Endodermal cell (in vitro differentiated cells): ENCODE measurements around the gene SMCP. TPM values are rescaled to one million over a fixed set of nuclear protein-coding genes. Genes with fewer than 3 reads are reported as not detected.

Experiments used
- DNase-seq: peaks from one replicate; pipeline ENCODE4 v3.0.0-alpha.2; 2017
- H3K27ac ChIP-seq: 2 replicates; pipeline ENCODE4 v1.5.1; 2013; ENCODE audit warnings: mild to moderate bottlenecking, low read depth, low read length, moderate library complexity
- H3K27me3 ChIP-seq: 2 replicates; pipeline ENCODE4 v1.6.1; 2013; ENCODE audit warnings: mild to moderate bottlenecking, low read length, moderate library complexity; ENCODE audit not compliant: insufficient read depth, control insufficient read depth, poor library complexity, severe bottlenecking
- H3K36me3 ChIP-seq: 2 replicates; pipeline ENCODE4 v1.7.0; 2013; ENCODE audit warnings: mild to moderate bottlenecking, low read length, moderate library complexity; ENCODE audit not compliant: control insufficient read depth, insufficient read depth
- H3K4me1 ChIP-seq: one replicate; pipeline ENCODE4 v1.7.0; 2013; ENCODE audit warnings: low read length; ENCODE audit not compliant: control insufficient read depth, insufficient read depth
- H3K4me3 ChIP-seq: 2 replicates; pipeline ENCODE4 v1.5.1; 2013; ENCODE audit warnings: mild to moderate bottlenecking, low read length, moderate library complexity
- H3K9ac ChIP-seq: 2 replicates; pipeline ENCODE4 v1.6.1; 2013; ENCODE audit warnings: mild to moderate bottlenecking, low read length, moderate library complexity; ENCODE audit not compliant: poor library complexity, severe bottlenecking; ENCODE audit errors: extremely low read depth
- H3K9me3 ChIP-seq: 2 replicates; pipeline ENCODE4 v1.6.1; 2013; ENCODE audit warnings: mild to moderate bottlenecking, low read length, moderate library complexity; ENCODE audit not compliant: control insufficient read depth
- H3K27ac Mint-ChIP-seq: 2 replicates; pipeline ENCODE4 v1.8.0; 2020; ENCODE audit warnings: mixed read lengths
- H3K27me3 Mint-ChIP-seq: 2 replicates; pipeline ENCODE4 v1.8.0; 2021; ENCODE audit warnings: mild to moderate bottlenecking, mixed read lengths; ENCODE audit not compliant: insufficient read depth
- H3K36me3 Mint-ChIP-seq: 2 replicates; pipeline ENCODE4 v1.8.0; 2020; ENCODE audit warnings: low read depth, mixed read lengths
- H3K4me1 Mint-ChIP-seq: 2 replicates; pipeline ENCODE4 v1.8.0; 2020; ENCODE audit warnings: mixed read lengths
- H3K4me3 Mint-ChIP-seq: 2 replicates; pipeline ENCODE4 v1.8.0; 2020; ENCODE audit warnings: mild to moderate bottlenecking, moderate library complexity, mixed read lengths
- H3K9me3 Mint-ChIP-seq: 2 replicates; pipeline ENCODE4 v1.8.0; 2020; ENCODE audit warnings: mild to moderate bottlenecking, mixed read lengths
- CTCF ChIP-seq: fragments of 200-600 bp; sonication (generic); conservative IDR thresholded peaks from 2 replicates; pipeline ENCODE4 v1.5.0; 2021; ENCODE audit warnings: antibody characterized with exemption, mild to moderate bottlenecking
- WGBS, 2 experiments: methylation state at CpG; one replicate each; pipeline versions ENCODE4 v1.1.5 to v1.1.7; 2013; ENCODE audit warnings: missing lambda C conversion rate in 2 of 2, mixed read lengths in 1 of 2; ENCODE audit not compliant: insufficient coverage in 1 of 2, insufficient read length in 1 of 2; 5-methylcytosine and 5-hydroxymethylcytosine counted together
- total RNA-seq, 2 donors: library from RNA; stranded (reverse); fragmentation: NEBNext Ultra II Directional in 1 of 2; extraction: Animal tissue kit (Norgen Biotek cat#: 25700) in 1 of 2; gene quantifications; 2 replicates in 1 of 2; 3 replicates in 1 of 2; pipeline ENCODE4 v1.2.1, GENCODE V29; 2021

SMCP gene
- total RNA-seq, 2 donors from 2014 or later = not detected

GRCh38 chr1:152912900-152913299 lies 34.8 kb downstream of the SMCP start:
- H3K36me3 ChIP-seq = no peaks in the 10 kb centered on the region
- Mint-ChIP-seq H3K4me3 (no peak overlapping the region), H3K27ac (no peak overlapping the region), H3K36me3 (no peaks in the 10 kb centered on the region), H3K9me3 (peaks cover 66% of the 10 kb centered on the region), H3K4me1 (no peaks in the 10 kb centered on the region), H3K27me3 (no peaks in the 10 kb centered on the region)
- H3K27ac ChIP-seq = no peak overlapping the region
- no peaks in the 10 kb centered on the region for H3K27me3 ChIP-seq
- no peak for TF ChIP-seq CTCF
- H3K9ac ChIP-seq = no peak overlapping the region
- H3K9me3 ChIP-seq = peaks cover 16% of the 10 kb centered on the region
- H3K4me1 ChIP-seq = no peaks in the 10 kb centered on the region
- DNase-seq = no peak
- WGBS, 2 experiments = 31 to 61% methylated on average over 3 to 5 of the region's 5 CpGs
- no peak overlapping the region for H3K4me3 ChIP-seq

GRCh38 chr1:152917794-152918193 lies 39.7 kb downstream of the SMCP start:
- H3K4me1 ChIP-seq = no peaks in the 10 kb centered on the region
- Mint-ChIP-seq H3K27me3 (no peaks in the 10 kb centered on the region), H3K36me3 (no peaks in the 10 kb centered on the region), H3K27ac (no peak overlapping the region), H3K4me1 (no peaks in the 10 kb centered on the region), H3K9me3 (peaks cover 55% of the 10 kb centered on the region), H3K4me3 (no peak overlapping the region)
- peaks cover 20% of the 10 kb centered on the region for H3K9me3 ChIP-seq
- no peak overlapping the region for H3K4me3 ChIP-seq
- no peak overlapping the region for H3K27ac ChIP-seq
- H3K36me3 ChIP-seq = no peaks in the 10 kb centered on the region
- peak; percentile 59 for TF ChIP-seq CTCF
- DNase-seq = no peak
- H3K9ac ChIP-seq = no peak overlapping the region
- H3K27me3 ChIP-seq = no peaks in the 10 kb centered on the region
- WGBS, 2 experiments = 13% methylated on average over 2 of the region's 3 CpGs; no CpG with 5 or more reads in 1 of the 2 experiments

- DNase-seq = no peak
- H3K4me3 ChIP-seq = no peak overlapping the region
- H3K36me3 ChIP-seq = no peaks in the 10 kb centered on the region
- no peaks in the 10 kb centered on the region for H3K4me1 Mint-ChIP-seq
- H3K4me3 Mint-ChIP-seq = no peak overlapping the region
- no peak overlapping the region for H3K27ac ChIP-seq
- H3K27ac Mint-ChIP-seq = no peak overlapping the region
- peaks cover 20% of the 10 kb centered on the region for H3K9me3 ChIP-seq
- H3K4me1 ChIP-seq = no peaks in the 10 kb centered on the region
- peaks cover 53% of the 10 kb centered on the region for H3K9me3 Mint-ChIP-seq
- no peak overlapping the region for H3K9ac ChIP-seq
- H3K36me3 Mint-ChIP-seq = no peaks in the 10 kb centered on the region
- H3K27me3 ChIP-seq = no peaks in the 10 kb centered on the region
- no peak for TF ChIP-seq CTCF
- no peaks in the 10 kb centered on the region for H3K27me3 Mint-ChIP-seq
Measured at GRCh38 chr1:152919071-152919470, 40.9 kb downstream of the SMCP start.
